Testis (tissue), 2 donors: ENCODE results near the gene SON.

Source experiments
- CTCF ChIP-seq, 3 experiments: fragments of 450-650 bp in 2 of 3; fragments of 200-600 bp in 1 of 3; sonication (generic) in 1 of 3; IDR thresholded peaks; one replicate each; pipeline ENCODE4 v1.5.1; 2016 to 2019; ENCODE audit warnings: antibody characterized with exemption in 3 of 3, mild to moderate bottlenecking in 2 of 3, moderate library complexity in 1 of 3
- POLR2A ChIP-seq: fragments of 450-650 bp; IDR thresholded peaks from one replicate; pipeline ENCODE4 v1.6.1; 2017; ENCODE audit warnings: antibody characterized with exemption, mild to moderate bottlenecking, moderate library complexity

DNA sequence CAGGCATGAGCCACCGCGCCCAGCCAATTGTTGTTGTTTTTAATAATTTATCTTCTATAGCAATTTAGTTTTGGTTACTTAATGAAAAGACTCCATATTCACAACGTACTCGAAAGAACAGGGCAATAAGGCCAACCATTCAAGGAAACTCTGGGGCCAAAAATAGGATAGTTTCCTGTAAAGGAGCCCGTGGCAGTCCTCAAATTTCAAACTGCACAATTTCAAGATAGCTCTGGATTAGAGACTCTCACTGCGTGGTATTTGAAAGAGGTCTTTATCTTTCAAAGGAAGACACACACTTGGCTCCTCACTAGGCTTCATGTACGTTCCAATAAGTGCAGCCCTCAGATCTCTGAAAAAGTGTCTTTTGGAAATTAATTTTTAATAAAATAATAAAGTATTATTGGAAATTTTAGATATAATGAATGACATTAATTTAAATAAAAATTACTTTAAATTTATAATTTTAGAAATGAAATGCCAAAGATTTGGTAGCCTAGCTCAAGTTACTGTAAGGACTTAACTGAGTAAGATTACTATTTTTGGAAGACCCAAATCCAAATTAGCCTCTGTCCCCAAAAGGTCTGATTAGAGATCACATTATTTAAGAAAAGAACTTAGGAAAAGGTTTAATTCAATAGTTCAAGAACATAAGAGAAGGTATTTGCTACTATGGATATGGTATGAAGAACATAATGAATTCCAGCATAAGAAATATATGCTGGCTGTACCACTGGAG is 68.3 kb downstream of the SON start:
- TF ChIP-seq CTCF (IDR thresholded peaks at IDR 0.05) (no peak), POLR2A (no peak)
